ENCODE measurements around the gene RNF145. TPM values are rescaled to one million over a fixed set of nuclear protein-coding genes. Genes with fewer than 3 reads are reported as not detected.

RNF145 gene
- total RNA-seq, 2 experiments from 2014 or later = 83.7 to 94.4 TPM

DNA sequence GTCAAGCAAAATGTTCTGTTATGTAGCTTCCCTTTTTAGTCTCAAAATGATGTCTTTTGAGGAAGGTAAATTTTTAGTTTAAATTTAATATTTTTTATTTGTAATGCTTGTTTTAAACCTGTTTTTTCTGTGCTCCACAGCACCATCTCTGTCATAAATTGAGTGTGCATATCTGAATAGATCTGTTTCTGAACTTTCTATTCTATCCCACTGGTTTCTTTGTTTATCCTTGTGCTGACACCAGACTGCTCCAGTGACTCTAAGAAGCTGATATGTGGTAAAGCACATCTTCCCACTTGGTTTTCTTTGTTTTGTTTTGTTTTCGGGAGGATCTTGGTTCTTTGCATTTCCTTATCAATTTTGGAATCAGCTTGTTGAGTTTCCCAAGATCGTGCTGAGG, 7.1 kb upstream of the RNF145 start:
- no peak overlapping the region for H3K4me3 Mint-ChIP-seq
- intact Hi-C loops (cut with DNase I, micrococcal nuclease) = no loop called here
- no peak overlapping the region for H3K27ac ChIP-seq (ENCODE audit: low read depth in 1 of 2, low read length in 2 of 2)
- no peak for TF ChIP-seq CTCF (IDR thresholded peaks at IDR 0.05)
- no peaks in the 10 kb centered on the region for H3K36me3 ChIP-seq (ENCODE audit: insufficient read depth, low read length)
- no peaks in the 10 kb centered on the region for H3K36me3 Mint-ChIP-seq (ENCODE audit: low read depth)
- H3K27me3 ChIP-seq (ENCODE audit: control insufficient read depth in 1 of 2, insufficient read depth in 2 of 2, low read length in 2 of 2) = no peaks in the 10 kb centered on the region
- peaks cover 10% of the 10 kb centered on the region for H3K4me1 Mint-ChIP-seq (ENCODE audit: low read depth)
- no peaks in the 10 kb centered on the region for H3K9me3 Mint-ChIP-seq
- POLR2A ChIA-PET = no interaction called here
- no peaks in the 10 kb centered on the region for H3K9me3 ChIP-seq (ENCODE audit: control insufficient read depth in 1 of 2, insufficient read depth in 1 of 2, low read length in 2 of 2)
- no peak overlapping the region for H3K27ac Mint-ChIP-seq
- no peaks in the 10 kb centered on the region for H3K27me3 Mint-ChIP-seq
- CTCF ChIA-PET = interaction anchor here (0.6 to 2.2 kb wide), 2 partner anchors 9 to 59 kb away, joined by 4 to 8 read pairs; no protein-coding TSS in a partner anchor
- H3K4me1 ChIP-seq (ENCODE audit: insufficient read depth, low read length) = no peaks in the 10 kb centered on the region
- H3K4me3 ChIP-seq (ENCODE audit: low read length) = no peak overlapping the region
- DNase-seq (no peak), ATAC-seq (ENCODE audit: poor library complexity) (no peak)

GRCh38 chr5:159215886-159216285, 6.5 kb upstream of the RNF145 start:
- CTCF ChIA-PET = interaction anchor here (2.2 kb wide), 1 partner anchor 59 kb away, joined by 8 read pairs; no protein-coding TSS in a partner anchor
- Histone ChIP-seq H3K4me3 (ENCODE audit: low read length) (no peak overlapping the region), H3K27me3 (ENCODE audit: control insufficient read depth in 1 of 2, insufficient read depth in 2 of 2, low read length in 2 of 2) (no peaks in the 10 kb centered on the region), H3K36me3 (ENCODE audit: insufficient read depth, low read length) (no peaks in the 10 kb centered on the region), H3K9me3 (ENCODE audit: control insufficient read depth in 1 of 2, insufficient read depth in 1 of 2, low read length in 2 of 2) (no peaks in the 10 kb centered on the region), H3K4me1 (ENCODE audit: insufficient read depth, low read length) (no peaks in the 10 kb centered on the region), H3K27ac (ENCODE audit: low read depth in 1 of 2, low read length in 2 of 2) (no peak overlapping the region)
- Mint-ChIP-seq H3K4me1 (ENCODE audit: low read depth) (peaks cover 10% of the 10 kb centered on the region), H3K27ac (no peak overlapping the region), H3K27me3 (no peaks in the 10 kb centered on the region), H3K9me3 (no peaks in the 10 kb centered on the region), H3K36me3 (ENCODE audit: low read depth) (no peaks in the 10 kb centered on the region), H3K4me3 (no peak overlapping the region)
- no peak for TF ChIP-seq CTCF (IDR thresholded peaks at IDR 0.05)
- POLR2A ChIA-PET = no interaction called here
- ATAC-seq (ENCODE audit: poor library complexity) (no peak), DNase-seq (no peak)
- intact Hi-C loops (cut with DNase I, micrococcal nuclease) = no loop called here

GRCh38 chr5:159214486-159215271, 5.3 kb upstream of the RNF145 start:
- Mint-ChIP-seq H3K9me3 (no peaks in the 10 kb centered on the region), H3K27ac (no peak overlapping the region), H3K4me3 (no peak overlapping the region), H3K36me3 (ENCODE audit: low read depth) (peaks cover 9% of the 10 kb centered on the region), H3K27me3 (no peaks in the 10 kb centered on the region), H3K4me1 (ENCODE audit: low read depth) (peaks cover 22% of the 10 kb centered on the region)
- DNase-seq = no peak
- Histone ChIP-seq H3K27ac (ENCODE audit: low read depth in 1 of 2, low read length in 2 of 2) (no peak overlapping the region), H3K27me3 (ENCODE audit: control insufficient read depth in 1 of 2, insufficient read depth in 2 of 2, low read length in 2 of 2) (no peaks in the 10 kb centered on the region), H3K36me3 (ENCODE audit: insufficient read depth, low read length) (no peaks in the 10 kb centered on the region), H3K4me1 (ENCODE audit: insufficient read depth, low read length) (peaks cover 9% of the 10 kb centered on the region), H3K9me3 (ENCODE audit: control insufficient read depth in 1 of 2, insufficient read depth in 1 of 2, low read length in 2 of 2) (no peaks in the 10 kb centered on the region), H3K4me3 (ENCODE audit: low read length) (no peak overlapping the region)
- intact Hi-C loops (cut with DNase I, micrococcal nuclease) = no loop called here
- no peak for TF ChIP-seq CTCF (IDR thresholded peaks at IDR 0.05)
- ATAC-seq (ENCODE audit: poor library complexity) = no peak
- ChIA-PET POLR2A (interaction anchor here (0.6 to 1.4 kb wide), 2 partner anchors 9 to 58 kb away, joined by 3 read pairs; no protein-coding TSS in a partner anchor), CTCF (interaction anchor here (1.4 to 2.2 kb wide), 2 partner anchors 18 to 58 kb away, joined by 3 to 8 read pairs; no protein-coding TSS in a partner anchor)
